ENCODE results near the gene ARHGAP27.
"Not testable (repeated sequence)": the region's sequence is repeated elsewhere in the genome, so short reads cannot be mapped to it uniquely, and the experiment has no call there.

Gene ARHGAP27

DNA sequence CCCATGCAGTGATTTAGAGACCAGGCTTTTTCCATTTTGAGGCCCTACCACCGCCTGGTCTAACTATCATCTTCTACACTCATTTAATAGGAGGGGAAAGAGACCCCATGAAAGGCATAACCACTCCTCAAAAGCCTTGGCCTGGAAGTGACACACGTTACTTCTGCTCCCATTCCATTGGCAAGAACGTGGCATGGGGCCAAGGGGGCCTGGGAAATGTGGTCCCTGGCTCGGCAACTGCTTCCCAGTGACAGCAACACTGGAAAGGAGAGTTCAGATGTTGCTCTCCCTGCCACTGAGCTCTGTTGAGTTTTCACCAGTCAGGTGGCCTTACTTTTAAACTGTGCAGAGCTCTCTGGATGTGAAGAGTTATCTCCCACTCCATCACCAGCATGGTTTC is 70.7 kb downstream of the ARHGAP27 start:
- FAIRE-seq, result no peak

- no peak for FAIRE-seq
Measured at GRCh38 chr17:45361451-45361850, 71.2 kb downstream of the ARHGAP27 start.

GRCh38 chr17:45357364-45357997 is 75.2 kb downstream of the ARHGAP27 start:
- no peak for FAIRE-seq

GRCh38 chr17:45355087-45355486 is 77.6 kb downstream of the ARHGAP27 start:
- FAIRE-seq, result no peak

GRCh38 chr17:45353043-45353442 is 79.6 kb downstream of the ARHGAP27 start:
- FAIRE-seq, result no peak

- no peak for FAIRE-seq
Measured at GRCh38 chr17:45351831-45352230, 80.8 kb downstream of the ARHGAP27 start.

- FAIRE-seq, result no peak
Measured at GRCh38 chr17:45347444-45347843, 85.2 kb downstream of the ARHGAP27 start.

DNA sequence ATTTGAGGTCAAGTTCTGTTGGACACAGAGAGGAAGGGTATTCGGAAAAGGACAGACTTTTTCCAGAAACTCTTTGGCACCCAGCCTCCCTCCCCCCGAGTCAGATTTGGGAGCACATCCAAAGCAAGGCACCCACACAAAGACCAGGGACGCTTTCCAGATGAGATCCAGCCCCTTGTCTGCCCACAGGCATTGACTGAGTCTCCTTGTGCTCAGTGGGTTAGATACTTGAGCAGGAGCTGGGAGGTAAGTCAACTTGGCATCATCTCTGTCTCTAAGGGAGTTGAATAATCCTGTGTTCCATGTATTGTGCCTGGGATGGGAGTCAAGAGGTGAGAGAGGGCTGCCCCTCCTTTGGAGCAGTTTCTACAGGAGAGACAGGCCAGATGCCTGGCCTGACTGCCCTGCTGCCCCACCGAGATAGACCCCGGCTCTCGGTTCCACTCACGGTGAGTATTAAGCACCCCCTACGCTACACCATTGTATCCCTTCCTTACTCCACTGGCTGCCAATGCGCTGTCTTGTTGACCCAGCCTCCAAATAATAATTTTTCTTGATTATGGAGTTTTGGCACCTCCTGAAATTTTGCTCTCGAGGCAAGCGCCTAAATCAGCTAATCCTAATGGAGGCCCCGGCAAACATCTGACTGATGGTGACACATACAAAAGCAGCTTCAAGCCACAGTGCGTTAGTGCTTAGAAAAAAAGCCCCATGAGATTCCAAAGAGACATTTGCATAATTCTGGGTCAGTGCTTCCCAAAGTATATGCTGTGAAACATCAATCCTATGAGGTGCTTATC is 86.3 kb downstream of the ARHGAP27 start:
- FAIRE-seq, result no peak

- FAIRE-seq, result no peak
Measured at GRCh38 chr17:45345554-45346215, 87.0 kb downstream of the ARHGAP27 start.

DNA sequence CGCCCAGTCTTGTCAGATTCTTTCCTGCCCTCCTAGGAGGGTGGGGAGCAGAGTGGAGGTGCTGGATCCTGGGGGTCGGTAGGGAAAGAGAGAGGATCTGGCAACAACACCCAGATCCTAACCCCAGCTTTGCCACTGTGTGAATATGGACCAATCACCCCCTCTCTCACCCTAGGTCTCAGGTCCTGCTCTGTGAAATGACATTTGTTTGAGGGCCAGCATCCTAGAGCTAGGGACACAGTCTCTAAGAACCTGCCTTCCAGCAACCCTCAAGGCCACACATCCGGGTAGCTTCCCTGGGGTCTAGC is 87.5 kb downstream of the ARHGAP27 start:
- no peak for FAIRE-seq

- not testable (repeated sequence) for FAIRE-seq
Measured at GRCh38 chr17:45343967-45344664, 88.6 kb downstream of the ARHGAP27 start.
